Measurements from ENCODE around the gene STH. TPM values are rescaled to one million over a fixed set of nuclear protein-coding genes. Genes with fewer than 3 reads are reported as not detected.

The STH gene
- total RNA-seq, 4 donors from 2014 or later = not detected

GRCh38 chr17:46025060-46025459 is 26.0 kb downstream of the STH start:
- WGBS = 100% methylated on average over 1 of the region's 10 CpGs
- TF ChIP-seq EP300 (IDR thresholded peaks at IDR 0.05) = no peak
- no peak for TF ChIP-seq POLR2A (IDR thresholded peaks at IDR 0.05; ENCODE audit: low read depth)
- no peak for TF ChIP-seq POLR2AphosphoS5 (IDR thresholded peaks at IDR 0.05)
- TF ChIP-seq CTCF (IDR thresholded peaks at IDR 0.05) = no peak
- Histone ChIP-seq H3K27me3 (no peaks in the 10 kb centered on the region), H3K36me3 (peaks cover 0 to 64% (median 26%) of the 10 kb centered on the region in 4 donors), H3K4me1 (peaks cover 8 to 20% (median 13%) of the 10 kb centered on the region in 4 donors), H3K9me3 (no peaks in the 10 kb centered on the region), H3K27ac (replicated peaks in 1 of 4) (peak overlapping the region in 2 of 4 donors; percentile 16 to 32), H3K4me3 (no peak overlapping the region)
- intact Hi-C loops (cut with DNase I) = no loop called here
- no peak for DNase-seq (ENCODE audit: extremely low spot score)

GRCh38 chr17:46025510-46026165 is 26.6 kb downstream of the STH start:
- Histone ChIP-seq H3K27ac (replicated peaks in 1 of 4) (peak overlapping the region in 2 of 4 donors; percentile 16 to 32), H3K4me1 (peaks cover 8 to 20% (median 13%) of the 10 kb centered on the region in 4 donors), H3K9me3 (no peaks in the 10 kb centered on the region), H3K27me3 (no peaks in the 10 kb centered on the region), H3K36me3 (peaks cover 2 to 70% (median 31%) of the 10 kb centered on the region in 4 donors), H3K4me3 (no peak overlapping the region)
- DNase-seq (ENCODE audit: extremely low spot score) = no peak
- intact Hi-C loops (cut with DNase I) = no loop called here
- no peak for TF ChIP-seq POLR2AphosphoS5 (IDR thresholded peaks at IDR 0.05)
- TF ChIP-seq CTCF (IDR thresholded peaks at IDR 0.05) = no peak
- no peak for TF ChIP-seq POLR2A (IDR thresholded peaks at IDR 0.05; ENCODE audit: low read depth)
- TF ChIP-seq EP300 (IDR thresholded peaks at IDR 0.05) = no peak
- 81% methylated on average over 8 of the region's 8 CpGs for WGBS

GRCh38 chr17:46026166-46027047 is 27.4 kb downstream of the STH start:
- no peak for DNase-seq (ENCODE audit: extremely low spot score)
- H3K9me3 ChIP-seq = no peaks in the 10 kb centered on the region
- H3K36me3 ChIP-seq = peaks cover 10 to 78% (median 38%) of the 10 kb centered on the region in 4 donors
- peak overlapping the region in 3 of 4 donors; percentile 16 to 36 (median 31) for H3K27ac ChIP-seq (replicated peaks in 1 of 4)
- WGBS = 75% methylated on average over 15 of the region's 17 CpGs
- H3K27me3 ChIP-seq = no peaks in the 10 kb centered on the region
- H3K4me3 ChIP-seq = no peak overlapping the region
- no peak for TF ChIP-seq CTCF (IDR thresholded peaks at IDR 0.05)
- TF ChIP-seq POLR2AphosphoS5 (IDR thresholded peaks at IDR 0.05) = no peak
- no peak for TF ChIP-seq POLR2A (IDR thresholded peaks at IDR 0.05; ENCODE audit: low read depth)
- TF ChIP-seq EP300 (IDR thresholded peaks at IDR 0.05) = no peak
- intact Hi-C loops (cut with DNase I) = no loop called here
- peaks cover 8 to 20% (median 13%) of the 10 kb centered on the region in 4 donors for H3K4me1 ChIP-seq

- TF ChIP-seq POLR2A (IDR thresholded peaks at IDR 0.05; ENCODE audit: low read depth) (no peak), EP300 (IDR thresholded peaks at IDR 0.05) (no peak), POLR2AphosphoS5 (IDR thresholded peaks at IDR 0.05) (no peak), CTCF (IDR thresholded peaks at IDR 0.05) (no peak)
- no peak for DNase-seq (ENCODE audit: extremely low spot score)
- Histone ChIP-seq H3K9me3 (no peaks in the 10 kb centered on the region), H3K4me3 (no peak overlapping the region), H3K27ac (replicated peaks in 1 of 4) (peak overlapping the region; percentile 1 to 36 (median 16)), H3K4me1 (peaks cover 8 to 20% (median 13%) of the 10 kb centered on the region in 4 donors), H3K36me3 (peaks cover 19 to 86% (median 47%) of the 10 kb centered on the region in 4 donors), H3K27me3 (no peaks in the 10 kb centered on the region)
- intact Hi-C loops (cut with DNase I) = no loop called here
- WGBS = 70% methylated on average over 11 of the region's 12 CpGs
These were observed 28.3 kb downstream of the STH start for GRCh38 chr17:46027048-46027975.

Measured in esophagus muscularis mucosa (tissue), 4 donors.